Psoas muscle (tissue), 8 donors: Measurements from ENCODE around the gene ADCK1. TPM values are rescaled to one million over a fixed set of nuclear protein-coding genes. Genes with fewer than 3 reads are reported as not detected.

Experiments used
- ATAC-seq, 4 donors: fragments of 200-7000 bp; cut with Tn5 transposase; one replicate each; pipeline ENCODE4 v1.9.1; 2020; ENCODE audit warnings: moderate library complexity in 3 of 4, mild to moderate bottlenecking in 2 of 4
- DNase-seq, 2 donors: peaks; one replicate each; pipeline ENCODE4 v3.0.0-alpha.2; 2020
- H3K27ac ChIP-seq: fragments of 200-600 bp; one replicate; pipeline ENCODE4 v1.8.0; 2022
- H3K27me3 ChIP-seq, 3 donors: fragments of 200-600 bp in 1 of 3; one replicate each; pipeline versions ENCODE4 v1.6.1 to v1.8.0; 2013 to 2022; ENCODE audit warnings: low read length in 2 of 3, mild to moderate bottlenecking in 2 of 3, moderate library complexity in 1 of 3; ENCODE audit not compliant: insufficient read depth in 3 of 3
- H3K36me3 ChIP-seq, 2 donors: fragments of 200-600 bp in 1 of 2; one replicate each; pipeline versions ENCODE4 v1.6.1 to v1.8.0; 2013 to 2022; ENCODE audit warnings: low read depth in 1 of 2, mild to moderate bottlenecking in 1 of 2, moderate library complexity in 1 of 2; ENCODE audit not compliant: insufficient read depth in 1 of 2
- H3K4me1 ChIP-seq: fragments of 200-600 bp; one replicate; pipeline ENCODE4 v1.8.0; 2022
- H3K4me3 ChIP-seq: fragments of 200-600 bp; one replicate; pipeline ENCODE4 v1.8.0; 2022; ENCODE audit warnings: mild to moderate bottlenecking
- H3K9me3 ChIP-seq: fragments of 200-600 bp; one replicate; pipeline ENCODE4 v1.8.0; 2022
- CTCF ChIP-seq: fragments of 200-600 bp; IDR thresholded peaks from one replicate; pipeline ENCODE4 v1.8.0; 2022; ENCODE audit warnings: antibody characterized with exemption
- WGBS, 3 donors: extraction: QIAGEN DNeasy Blood & Tissue Kit; methylation state at CpG; one replicate each; pipeline versions ENCODE4 v1.1.6 to v1.1.7; 2013; 5-methylcytosine and 5-hydroxymethylcytosine counted together
- intact Hi-C, 2 donors: fragments of 100-400 bp; cut with DNase I; formaldehyde crosslinking; loops; one replicate each; pipeline versions ENCODE4 v1.11.0 to v1.14.2; 2022
- polyA plus RNA-seq, 3 donors: library from polyadenylated mRNA; stranded (reverse); fragments of 200-250 nt; gene quantifications; one replicate each; pipeline ENCODE4 v1.2.3, GENCODE V29; 2013
- total RNA-seq, 4 donors: library from RNA; stranded (reverse); fragmentation: NEBNext Ultra II Directional in 2 of 4; extraction: Animal tissue kit (Norgen Biotek cat#: 25700) in 2 of 4; gene quantifications; one replicate each; pipeline versions ENCODE4 v1.2.1 to v1.2.4, GENCODE V29; 2021 to 2023
- donor health status: healthy with polysubstance abuse.
- donor health status: DM: no; HTN: no; CAD: no; lungs with moderate emphysema.
- donor health status: Bipolar disorder and iron deficiency.
- donor health status: healthy.
- donor health status: DM: yes; HTN: yes; CAD: no.
- donor health status: DM: no; HTN: no; CAD: no.
- donor health status: DM: no; HTN: no; CAD: no.
- donor health status: DM: yes; HTN: yes; CAD: no.

Gene ADCK1
- total and polyA plus RNA-seq, 7 donors: 3.8 to 9.1 (median 6.6) TPM

DNA sequence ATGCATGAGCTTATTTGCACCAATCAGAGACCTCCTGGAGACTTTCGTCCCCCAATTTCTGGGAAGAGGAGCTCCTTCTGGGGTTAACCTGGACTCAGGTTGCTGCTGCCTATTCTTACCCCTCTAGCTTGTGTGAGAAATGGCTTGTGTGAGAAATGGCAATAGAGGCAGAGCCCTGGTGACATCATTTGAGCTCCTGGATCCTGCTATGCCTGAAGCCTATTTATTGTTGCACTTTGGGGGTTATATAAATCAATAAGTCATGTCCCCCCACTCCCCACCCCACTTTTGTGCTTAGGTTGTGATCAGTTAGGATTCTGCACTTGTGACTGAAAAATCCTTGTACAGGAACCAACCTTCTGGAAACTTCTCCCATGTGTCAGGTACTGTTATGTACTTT, 167.2 kb downstream of the ADCK1 start:
- no peak overlapping the region for H3K27ac ChIP-seq
- H3K4me1 ChIP-seq: no peaks in the 10 kb centered on the region
- intact Hi-C loops: no loop called here
- no peaks in the 10 kb centered on the region for H3K9me3 ChIP-seq
- no peak for TF ChIP-seq CTCF
- peaks cover 0 to 27% (median 2%) of the 10 kb centered on the region in 3 donors for H3K27me3 ChIP-seq
- ATAC-seq: no peak
- no peak for DNase-seq
- no peak overlapping the region for H3K4me3 ChIP-seq
- no peaks in the 10 kb centered on the region for H3K36me3 ChIP-seq
- 89 to 95% (median 92%) methylated on average over 1 of the region's 1 CpG for WGBS, 3 donors

- no peak for TF ChIP-seq CTCF
- intact Hi-C loops: no loop called here
- H3K9me3 ChIP-seq: no peaks in the 10 kb centered on the region
- H3K36me3 ChIP-seq: no peaks in the 10 kb centered on the region
- no peaks in the 10 kb centered on the region for H3K4me1 ChIP-seq
- H3K27me3 ChIP-seq: peaks cover 0 to 12% (median 2%) of the 10 kb centered on the region in 3 donors
- no peak overlapping the region for H3K4me3 ChIP-seq
- ATAC-seq (no peak), DNase-seq (no peak)
- no peak overlapping the region for H3K27ac ChIP-seq
- WGBS, 3 donors: 61 to 66% (median 65%) methylated on average over 3 of the region's 3 CpGs
Measured at GRCh38 chr14:77970646-77971045, 170.7 kb downstream of the ADCK1 start.

GRCh38 chr14:77973246-77973645, 173.3 kb downstream of the ADCK1 start:
- no peak for ATAC-seq
- Histone ChIP-seq H3K4me3 (no peak overlapping the region), H3K27me3 (peaks cover 0 to 2% (median 0%) of the 10 kb centered on the region in 3 donors), H3K36me3 (no peaks in the 10 kb centered on the region), H3K9me3 (no peaks in the 10 kb centered on the region), H3K4me1 (no peaks in the 10 kb centered on the region), H3K27ac (no peak overlapping the region)
- no peak for TF ChIP-seq CTCF
- 87 to 91% (median 90%) methylated on average over 5 of the region's 5 CpGs for WGBS, 3 donors
- no peak for DNase-seq
- intact Hi-C loops: no loop called here

- ATAC-seq: no peak
- intact Hi-C loops: no loop called here
- Histone ChIP-seq H3K4me1 (no peaks in the 10 kb centered on the region), H3K27ac (no peak overlapping the region), H3K4me3 (no peak overlapping the region), H3K36me3 (no peaks in the 10 kb centered on the region), H3K9me3 (no peaks in the 10 kb centered on the region), H3K27me3 (peaks cover 0 to 27% (median 6%) of the 10 kb centered on the region in 3 donors)
- WGBS, 3 donors: 37 to 55% (median 44%) methylated on average over 2 of the region's 2 CpGs
- TF ChIP-seq CTCF: no peak
- no peak for DNase-seq
Measured at GRCh38 chr14:77976591-77976990, 176.7 kb downstream of the ADCK1 start.

DNA sequence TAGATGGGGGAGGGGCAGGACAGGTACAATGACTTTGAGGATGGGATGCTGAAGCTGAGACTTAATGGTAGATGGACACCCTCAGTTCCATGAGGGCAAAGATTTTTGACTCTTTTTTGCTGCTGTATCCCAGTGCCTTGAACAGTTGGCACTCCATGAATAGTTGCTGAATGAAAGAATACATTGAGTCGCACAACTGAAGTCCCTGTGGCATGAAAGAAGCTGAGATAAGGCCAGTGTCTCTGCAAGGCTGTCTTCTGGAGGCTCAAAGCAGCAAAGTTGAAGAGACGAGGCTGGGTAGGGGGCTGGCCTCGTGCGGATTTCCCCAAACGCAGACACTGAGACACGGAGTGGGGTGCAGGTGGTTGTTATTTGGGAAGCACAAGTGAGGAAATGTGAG, 179.3 kb downstream of the ADCK1 start:
- Histone ChIP-seq H3K27me3 (peaks cover 0 to 27% (median 6%) of the 10 kb centered on the region in 3 donors), H3K4me3 (no peak overlapping the region), H3K36me3 (no peaks in the 10 kb centered on the region), H3K4me1 (no peaks in the 10 kb centered on the region), H3K27ac (no peak overlapping the region), H3K9me3 (no peaks in the 10 kb centered on the region)
- TF ChIP-seq CTCF: no peak
- ATAC-seq: no peak
- WGBS, 3 donors: 73 to 80% (median 76%) methylated on average over 6 of the region's 6 CpGs
- intact Hi-C loops: no loop called here
- no peak for DNase-seq
